ENCODE measurements around the gene MARCHF10.

MARCHF10 gene

GRCh38 chr17:62676952-62677596, 131.0 kb downstream of the MARCHF10 start:
- DNase-seq (ENCODE audit: low read depth): no peak

DNA sequence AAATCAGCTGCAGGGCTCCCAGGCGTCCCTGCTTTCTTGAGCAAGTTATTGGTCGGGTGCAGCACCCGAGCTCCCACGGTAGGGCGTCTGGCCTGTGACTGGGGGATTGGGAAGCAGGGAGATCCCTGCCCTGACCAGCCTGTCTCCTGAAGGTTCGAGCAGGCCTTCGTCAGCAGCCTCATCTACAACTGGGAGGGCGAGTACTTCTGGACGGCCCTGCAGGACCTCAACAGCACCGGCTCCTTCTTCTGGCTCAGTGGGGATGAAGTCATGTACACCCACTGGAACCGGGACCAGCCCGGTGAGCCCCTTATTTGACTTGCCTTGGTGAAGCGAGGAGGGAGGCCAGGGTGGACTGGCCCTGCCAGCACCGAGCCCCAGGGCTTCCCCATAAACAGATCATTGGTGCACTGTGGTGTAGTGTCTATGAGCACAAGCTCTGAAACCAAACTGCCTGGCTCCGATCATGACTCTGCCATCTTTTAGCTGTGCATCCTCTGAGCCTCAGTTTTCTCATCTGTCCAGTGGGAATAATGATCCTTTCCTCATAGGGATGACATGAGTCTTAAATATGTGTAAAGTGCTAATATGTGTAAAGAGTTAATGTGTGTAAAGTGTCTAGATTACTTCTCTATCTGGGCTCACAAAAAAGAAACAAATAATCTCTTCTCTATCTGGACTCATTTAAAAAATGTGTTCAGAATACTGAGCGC, 131.7 kb downstream of the MARCHF10 start:
- no peak for DNase-seq (ENCODE audit: low read depth)

DNA sequence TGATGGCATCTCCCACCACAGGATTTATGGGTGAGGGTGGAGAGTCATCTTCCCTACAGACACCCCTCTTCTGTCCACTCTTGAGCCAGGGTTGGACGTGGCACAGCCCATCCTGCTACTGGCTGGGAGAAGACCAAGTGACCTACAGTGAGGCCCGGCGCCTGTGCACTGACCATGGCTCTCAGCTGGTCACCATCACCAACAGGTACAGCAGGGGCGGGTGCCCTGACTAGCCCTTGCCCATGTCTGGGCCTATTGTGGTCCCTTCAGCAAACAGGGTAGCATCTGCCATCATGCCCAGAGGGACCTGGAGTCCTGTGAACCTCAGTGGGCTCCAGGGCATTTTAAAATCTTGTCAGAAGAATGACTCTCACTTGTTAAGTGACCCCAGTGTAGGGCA, 132.4 kb downstream of the MARCHF10 start:
- DNase-seq (ENCODE audit: low read depth): no peak

- DNase-seq (ENCODE audit: low read depth): no peak
Measured at GRCh38 chr17:62675260-62675659, 132.9 kb downstream of the MARCHF10 start.

GRCh38 chr17:62674841-62675240, 133.3 kb downstream of the MARCHF10 start:
- DNase-seq (ENCODE audit: low read depth): no peak

GRCh38 chr17:62674363-62674739, 133.8 kb downstream of the MARCHF10 start:
- DNase-seq (ENCODE audit: low read depth): no peak

DNA sequence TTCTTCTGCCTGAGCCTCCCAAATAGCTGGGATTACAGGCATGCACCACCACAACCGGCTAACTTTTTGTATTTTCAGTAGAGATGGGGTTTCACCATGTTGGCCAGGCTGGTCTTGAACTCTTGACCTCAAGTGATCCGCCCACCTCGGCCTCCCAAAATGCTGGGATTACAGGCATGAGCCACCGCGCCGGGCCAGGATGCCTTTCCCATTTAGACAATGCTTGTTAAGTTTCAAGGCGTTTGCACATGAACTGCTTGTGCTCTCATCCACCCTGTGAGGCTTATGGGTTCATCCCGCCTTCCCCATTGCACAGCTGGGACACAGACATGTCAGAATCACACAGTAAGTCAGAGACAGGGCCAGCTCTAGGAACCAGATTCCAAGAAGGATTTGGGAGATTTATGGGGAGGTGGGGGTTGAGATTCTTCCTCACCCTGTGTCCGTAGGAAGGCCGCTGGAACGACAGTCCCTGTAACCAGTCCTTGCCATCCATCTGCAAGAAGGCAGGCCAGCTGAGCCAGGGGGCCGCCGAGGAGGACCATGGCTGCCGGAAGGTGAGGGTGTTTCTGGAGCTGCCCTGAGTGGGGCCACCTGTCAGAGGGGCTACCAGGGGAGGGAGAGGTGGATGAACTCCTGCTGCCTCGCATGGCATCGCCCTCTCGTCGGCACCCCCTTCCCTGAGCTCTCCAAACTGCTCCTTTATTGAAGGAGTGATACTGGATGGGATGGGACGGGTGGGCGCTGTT, 134.3 kb downstream of the MARCHF10 start:
- DNase-seq (ENCODE audit: low read depth): no peak

- DNase-seq (ENCODE audit: low read depth): no peak
Measured at GRCh38 chr17:62672957-62673356, 135.2 kb downstream of the MARCHF10 start.

DNA sequence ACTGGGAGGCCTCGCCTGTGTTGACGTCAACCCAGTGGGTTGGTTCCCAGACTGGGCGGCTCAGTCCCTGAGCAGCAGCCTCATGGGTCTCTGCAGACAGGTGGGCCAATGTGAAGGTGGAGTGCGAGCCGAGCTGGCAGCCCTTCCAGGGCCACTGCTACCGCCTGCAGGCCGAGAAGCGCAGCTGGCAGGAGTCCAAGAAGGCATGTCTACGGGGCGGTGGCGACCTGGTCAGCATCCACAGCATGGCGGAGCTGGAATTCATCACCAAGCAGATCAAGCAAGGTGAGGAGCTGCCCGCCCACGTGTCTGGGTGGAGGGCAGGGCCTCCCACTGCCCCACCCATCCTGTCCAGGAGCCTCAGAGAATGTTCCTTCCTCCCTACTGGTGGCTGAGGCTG, 136.6 kb downstream of the MARCHF10 start:
- no peak for DNase-seq (ENCODE audit: low read depth)

- DNase-seq (ENCODE audit: low read depth): no peak
Measured at GRCh38 chr17:62670202-62670821, 137.8 kb downstream of the MARCHF10 start.

- DNase-seq (ENCODE audit: low read depth): no peak
Measured at GRCh38 chr17:62668091-62668804, 139.9 kb downstream of the MARCHF10 start.

DNA sequence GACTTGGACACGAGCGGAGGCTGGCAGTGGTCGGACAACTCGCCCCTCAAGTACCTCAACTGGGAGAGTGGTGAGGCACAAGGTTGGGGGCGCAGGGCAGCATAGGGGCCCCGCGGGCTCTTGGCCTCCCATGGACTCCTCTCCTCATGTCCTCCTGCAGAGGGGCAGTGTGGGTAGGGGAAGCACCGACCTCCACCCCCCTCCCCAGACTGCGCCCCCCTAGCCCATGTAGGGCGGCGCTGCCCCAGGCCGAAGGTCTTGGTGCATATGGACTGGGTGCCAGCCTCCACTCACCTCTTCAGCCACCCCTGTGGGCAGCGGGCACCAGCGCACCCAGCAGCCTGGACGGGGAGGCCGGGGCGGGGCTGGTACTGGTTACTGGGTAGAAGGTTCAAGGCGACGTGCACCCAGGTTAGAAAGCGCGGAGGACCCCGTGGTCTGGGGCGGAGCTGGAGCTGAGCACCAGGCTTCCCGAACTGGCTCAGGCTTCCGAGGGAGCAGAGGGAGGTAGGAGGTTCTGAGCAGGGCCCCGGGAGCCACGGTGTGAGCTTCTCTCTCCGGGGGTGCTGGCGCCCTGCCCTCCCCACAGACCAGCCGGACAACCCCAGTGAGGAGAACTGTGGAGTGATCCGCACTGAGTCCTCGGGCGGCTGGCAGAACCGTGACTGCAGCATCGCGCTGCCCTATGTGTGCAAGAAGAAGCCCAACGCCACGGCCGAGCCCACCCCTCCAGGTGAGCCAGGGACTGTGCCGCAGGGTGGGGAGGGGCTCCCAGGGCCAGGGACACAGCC, 141.1 kb downstream of the MARCHF10 start:
- DNase-seq (ENCODE audit: low read depth): no peak

- DNase-seq (ENCODE audit: low read depth): no peak
Measured at GRCh38 chr17:62666061-62666800, 141.9 kb downstream of the MARCHF10 start.

GRCh38 chr17:62665599-62665998, 142.5 kb downstream of the MARCHF10 start:
- DNase-seq (ENCODE audit: low read depth): no peak

DNA sequence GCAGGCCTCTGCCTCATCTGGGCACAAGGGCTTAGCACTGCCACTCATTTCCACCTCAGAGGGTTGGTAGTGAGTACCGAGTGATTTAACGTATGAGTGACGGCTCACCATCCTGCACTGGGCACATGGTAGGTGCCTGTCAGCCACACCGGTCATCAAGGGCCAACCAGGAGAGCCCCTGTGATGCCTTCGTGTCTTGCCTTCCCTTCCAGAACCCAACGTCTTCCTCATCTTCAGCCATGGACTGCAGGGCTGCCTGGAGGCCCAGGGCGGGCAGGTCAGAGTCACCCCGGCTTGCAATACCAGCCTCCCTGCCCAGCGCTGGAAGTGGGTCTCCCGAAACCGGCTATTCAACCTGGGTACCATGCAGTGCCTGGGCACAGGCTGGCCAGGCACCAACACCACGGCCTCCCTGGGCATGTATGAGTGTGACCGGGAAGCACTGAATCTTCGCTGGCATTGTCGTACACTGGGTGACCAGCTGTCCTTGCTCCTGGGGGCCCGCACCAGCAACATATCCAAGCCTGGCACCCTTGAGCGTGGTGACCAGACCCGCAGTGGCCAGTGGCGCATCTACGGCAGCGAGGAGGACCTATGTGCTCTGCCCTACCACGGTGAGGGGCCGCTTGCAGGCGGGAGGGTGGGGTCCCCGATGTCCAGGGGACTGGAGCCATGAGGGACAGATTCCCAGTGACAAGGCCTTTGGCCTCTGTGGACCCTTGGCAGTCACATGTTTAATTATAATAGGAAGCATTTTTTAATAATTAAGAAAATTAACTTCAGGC, 143.6 kb downstream of the MARCHF10 start:
- DNase-seq (ENCODE audit: low read depth): no peak

DNA sequence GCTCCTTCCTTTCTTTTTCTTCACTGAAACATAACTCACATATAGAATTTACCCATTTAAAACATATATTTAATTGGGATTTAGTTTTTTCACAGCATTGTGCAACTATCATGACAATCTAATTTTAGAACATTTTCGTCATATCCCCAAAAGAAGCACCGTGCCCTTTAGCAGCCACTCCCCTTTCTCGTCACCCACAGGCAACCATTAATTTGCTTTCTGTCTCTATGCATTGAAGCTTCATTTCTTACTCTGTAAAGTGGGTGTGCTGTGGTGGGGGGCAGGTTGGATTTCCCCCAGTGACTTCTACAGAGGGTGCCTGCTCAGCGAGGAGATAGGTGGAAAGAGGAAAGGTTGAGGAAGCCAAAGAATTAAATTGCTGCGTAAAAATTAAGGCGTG, 144.8 kb downstream of the MARCHF10 start:
- DNase-seq (ENCODE audit: low read depth): no peak

DNA sequence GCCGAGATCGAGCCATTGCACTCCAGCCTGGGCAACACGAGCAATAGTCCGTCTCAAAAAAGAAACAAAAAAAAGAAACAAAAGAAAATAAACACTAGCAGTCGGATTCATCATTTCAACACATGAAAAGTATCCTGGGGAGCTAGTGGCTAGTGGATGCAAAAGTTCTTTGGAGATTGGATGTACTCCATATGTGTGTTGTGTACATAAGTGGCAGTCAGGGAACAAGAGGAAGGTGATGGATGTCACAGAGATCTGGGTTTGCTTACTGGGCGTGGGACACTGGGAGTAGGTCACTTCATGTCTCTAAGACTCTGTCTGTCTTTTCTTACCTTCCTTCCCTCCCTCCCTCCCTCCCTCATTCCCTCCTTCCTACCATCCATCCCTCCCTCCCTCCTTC, 145.3 kb downstream of the MARCHF10 start:
- no peak for DNase-seq (ENCODE audit: low read depth)

- no peak for DNase-seq (ENCODE audit: low read depth)
Measured at GRCh38 chr17:62661337-62661736, 146.8 kb downstream of the MARCHF10 start.

- no peak for DNase-seq (ENCODE audit: low read depth)
Measured at GRCh38 chr17:62660629-62661118, 147.4 kb downstream of the MARCHF10 start.
